Peyer's patch (tissue), 4 donors: ENCODE results near the gene TUBB8.

ENCODE experiments used
- POLR2A ChIP-seq, 2 donors: fragments of 450-650 bp; IDR thresholded peaks; one replicate each; pipeline ENCODE4 v1.5.1; 2017; ENCODE audit warnings: antibody characterized with exemption in 2 of 2, mild to moderate bottlenecking in 2 of 2, moderate library complexity in 2 of 2
- TF ChIP-seq, protein P1 (sequence below), 6 experiments: fragments of 450-650 bp in 4 of 6; fragments of 200-600 bp in 2 of 6; sonication (generic) in 1 of 6; IDR thresholded peaks; one replicate each; pipeline ENCODE4 v1.5.1; 2017 to 2019; ENCODE audit warnings: antibody characterized with exemption in 6 of 6, mild to moderate bottlenecking in 3 of 6, moderate library complexity in 1 of 6

DNA sequence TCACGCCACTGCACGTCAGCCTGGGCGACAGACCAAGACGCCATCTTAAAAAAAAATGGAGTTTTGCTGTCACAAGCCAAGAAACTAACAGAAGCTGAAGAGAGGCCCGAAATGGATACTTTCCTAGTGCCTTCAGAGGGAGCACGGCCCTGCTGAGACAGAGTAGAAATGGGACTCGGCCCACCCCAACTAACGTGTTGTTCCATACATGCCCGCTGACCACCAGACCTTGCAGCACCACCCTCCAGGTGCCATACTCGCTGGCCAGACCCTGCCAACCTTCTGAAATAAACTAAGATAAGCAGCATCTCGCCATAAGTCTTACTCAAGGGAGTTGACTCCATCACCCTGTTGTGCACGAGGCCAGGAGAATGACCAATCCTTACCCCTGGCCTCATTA lies 29.5 kb upstream of the TUBB8 start:
- no peak for TF ChIP-seq POLR2A (IDR thresholded peaks at IDR 0.05)
- TF ChIP-seq, protein P1, sequence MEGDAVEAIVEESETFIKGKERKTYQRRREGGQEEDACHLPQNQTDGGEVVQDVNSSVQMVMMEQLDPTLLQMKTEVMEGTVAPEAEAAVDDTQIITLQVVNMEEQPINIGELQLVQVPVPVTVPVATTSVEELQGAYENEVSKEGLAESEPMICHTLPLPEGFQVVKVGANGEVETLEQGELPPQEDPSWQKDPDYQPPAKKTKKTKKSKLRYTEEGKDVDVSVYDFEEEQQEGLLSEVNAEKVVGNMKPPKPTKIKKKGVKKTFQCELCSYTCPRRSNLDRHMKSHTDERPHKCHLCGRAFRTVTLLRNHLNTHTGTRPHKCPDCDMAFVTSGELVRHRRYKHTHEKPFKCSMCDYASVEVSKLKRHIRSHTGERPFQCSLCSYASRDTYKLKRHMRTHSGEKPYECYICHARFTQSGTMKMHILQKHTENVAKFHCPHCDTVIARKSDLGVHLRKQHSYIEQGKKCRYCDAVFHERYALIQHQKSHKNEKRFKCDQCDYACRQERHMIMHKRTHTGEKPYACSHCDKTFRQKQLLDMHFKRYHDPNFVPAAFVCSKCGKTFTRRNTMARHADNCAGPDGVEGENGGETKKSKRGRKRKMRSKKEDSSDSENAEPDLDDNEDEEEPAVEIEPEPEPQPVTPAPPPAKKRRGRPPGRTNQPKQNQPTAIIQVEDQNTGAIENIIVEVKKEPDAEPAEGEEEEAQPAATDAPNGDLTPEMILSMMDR (IDR thresholded peaks at IDR 0.05): no peak
